HepG2 (cell line): Measurements from ENCODE around the gene RABGGTB. TPM values are rescaled to one million over a fixed set of nuclear protein-coding genes. Genes with fewer than 3 reads are reported as not detected.
A peak's percentile ranks its signal among the peaks of the same experiment; 100 is the strongest.

Experiments used
- CENPT ChIP-seq: sonication (generic); formaldehyde crosslinking; IDR thresholded peaks from 2 replicates; pipeline ENCODE4 v1.8.0; 2022; ENCODE audit warnings: low read depth, mild to moderate bottlenecking, moderate library complexity, missing genetic modification reagents
- ERF ChIP-seq: IDR thresholded peaks from 2 replicates; pipeline ENCODE4 v1.6.1; 2018; ENCODE audit warnings: missing biosample characterization, missing genetic modification reagents
- FIP1L1 ChIP-seq: fragments of 200-400 bp; formaldehyde crosslinking; IDR thresholded peaks from 2 replicates; pipeline ENCODE4 v1.6.1; 2018; ENCODE audit warnings: low read depth, mild to moderate bottlenecking, low read length, moderate library complexity, borderline replicate concordance; ENCODE audit not compliant: insufficient read depth
- FUBP1 ChIP-seq: sonication (generic); formaldehyde crosslinking; IDR thresholded peaks from 2 replicates; pipeline ENCODE4 v1.5.1; 2020; ENCODE audit warnings: missing genetic modification reagents, mild to moderate bottlenecking, borderline replicate concordance
- HNRNPH1 ChIP-seq: fragments of 200-400 bp; formaldehyde crosslinking; optimal IDR thresholded peaks from 2 replicates; pipeline ENCODE3; 2017; ENCODE audit warnings: mild to moderate bottlenecking, low read depth, low read length
- HNRNPUL1 ChIP-seq: fragments of 200-400 bp; formaldehyde crosslinking; IDR thresholded peaks from 2 replicates; pipeline ENCODE4 v1.6.1; 2017; ENCODE audit warnings: low read depth, mild to moderate bottlenecking, low read length, moderate library complexity
- HOXA5 ChIP-seq: sonication (generic); formaldehyde crosslinking; IDR thresholded peaks from 2 replicates; pipeline ENCODE4 v1.4.0; 2020; ENCODE audit warnings: missing genetic modification reagents
- NFE2L2 ChIP-seq: fragments of 150-350 bp; IDR thresholded peaks from 2 replicates; pipeline ENCODE4 v1.6.1; 2014; ENCODE audit warnings: low read length
- ONECUT2 ChIP-seq: sonication (generic); formaldehyde crosslinking; IDR thresholded peaks from 2 replicates; pipeline ENCODE4 v1.4.0; 2020; ENCODE audit warnings: missing genetic modification reagents
- REST ChIP-seq, 2 experiments: IDR thresholded peaks; 2 replicates each; pipeline ENCODE4 v1.6.1; 2011 to 2012; ENCODE audit warnings: low read length in 2 of 2, borderline replicate concordance in 1 of 2, low read depth in 1 of 2, mild to moderate bottlenecking in 1 of 2, moderate library complexity in 1 of 2
- RXRB ChIP-seq: IDR thresholded peaks from 2 replicates; pipeline ENCODE4 v1.6.1; 2016; ENCODE audit warnings: borderline replicate concordance, missing genetic modification reagents, missing compliant biosample characterization
- SYNCRIP ChIP-seq: fragments of 200-400 bp; formaldehyde crosslinking; IDR thresholded peaks from 2 replicates; pipeline ENCODE4 v1.6.1; 2018; ENCODE audit warnings: mild to moderate bottlenecking, low read depth, low read length; ENCODE audit not compliant: insufficient read depth
- TEAD2 ChIP-seq: sonication (generic); formaldehyde crosslinking; IDR thresholded peaks from 2 replicates; pipeline ENCODE4 v1.9.0; 2021; ENCODE audit warnings: missing genetic modification reagents
- TERF1 ChIP-seq: sonication (generic); formaldehyde crosslinking; IDR thresholded peaks from 2 replicates; pipeline ENCODE4 v1.8.0; 2022; ENCODE audit warnings: mild to moderate bottlenecking, missing genetic modification reagents, moderate library complexity
- ZKSCAN1 ChIP-seq: fragments of 150-350 bp; IDR thresholded peaks from 2 replicates; pipeline ENCODE4 v1.6.1; 2014; ENCODE audit warnings: low read length
- ZNF207 ChIP-seq: fragments of 450-650 bp; IDR thresholded peaks from 2 replicates; pipeline ENCODE4 v1.6.1; 2016; ENCODE audit warnings: antibody characterized with exemption, borderline replicate concordance
- ZNF547 ChIP-seq: sonication (generic); formaldehyde crosslinking; IDR thresholded peaks from 2 replicates; pipeline ENCODE4 v1.5.1; 2020; ENCODE audit warnings: mild to moderate bottlenecking, missing genetic modification reagents
- ZNF589 ChIP-seq: sonication (generic); formaldehyde crosslinking; conservative IDR thresholded peaks from 2 replicates; pipeline ENCODE4 v1.8.0; 2022; ENCODE audit warnings: mild to moderate bottlenecking, moderate library complexity, missing genetic modification reagents
- ZNF770 ChIP-seq: sonication (generic); formaldehyde crosslinking; IDR thresholded peaks from 2 replicates; pipeline ENCODE4 v1.5.0; 2020; ENCODE audit warnings: mild to moderate bottlenecking, missing genetic modification reagents
- ZNF772 ChIP-seq: sonication (generic); formaldehyde crosslinking; IDR thresholded peaks from 2 replicates; pipeline ENCODE4 v1.5.0; 2020; ENCODE audit warnings: mild to moderate bottlenecking, missing genetic modification reagents
- polyA plus RNA-seq, 8 experiments: library from polyadenylated mRNA; depleted of rRNA in 3 of 8; stranded (reverse) in 7 of 8; unstranded in 1 of 8; fragments of >200 nt; fragmentation: Illumina TruSeq in 4 of 8; extraction: Trizol in 4 of 8; gene quantifications; 2 replicates each; pipeline versions ENCODE4 v1.2.1 to v1.2.3, GENCODE V29; 2011 to 2016; ENCODE audit warnings: low read depth in 4 of 8, missing spikeins in 1 of 8, mixed read lengths in 1 of 8; ENCODE audit not compliant: insufficient read depth in 1 of 8
- total RNA-seq, 5 experiments: library from RNA; depleted of rRNA; stranded (reverse); fragments of >200 nt; fragmentation: Illumina TruSeq; extraction: Trizol; gene quantifications; 2 replicates each; pipeline ENCODE4 v1.2.3, GENCODE V29; 2016; ENCODE audit warnings: low read depth in 1 of 5

The RABGGTB gene
- total and polyA plus RNA-seq, 2 of the 13 experiments (the other 11 are each of a cell fraction or from before 2014, with no cell fraction given) = 185 to 290 TPM

- 0 out of 2 replicates have a peak, but pooled peaks have one; percentile 51 for TF ChIP-seq CENPT (CRISPR knock-in tag)
- no peak for TF ChIP-seq ONECUT2 (CRISPR knock-in tag)
- TF ChIP-seq TEAD2 = no peak
- TF ChIP-seq ZNF589 (CRISPR knock-in tag) = no peak
- TF ChIP-seq ZKSCAN1 = 0 out of 2 replicates have a peak, but pooled peaks have one; percentile 47
- peak; percentile 86; the same call in 1 of the 2 replicates for TF ChIP-seq ERF (CRISPR knock-in tag)
- no peak for TF ChIP-seq FUBP1 (CRISPR knock-in tag)
- TF ChIP-seq NFE2L2 = peak; percentile 49; the same call in 1 of the 2 replicates
- no peak for TF ChIP-seq ZNF207
- no peak for TF ChIP-seq SYNCRIP
- TF ChIP-seq RXRB = peak; percentile 84
- 0 out of 2 replicates have a peak, but pooled peaks have one; percentile 69 for TF ChIP-seq ZNF547
- TF ChIP-seq TERF1 (CRISPR knock-in tag) = no peak
- TF ChIP-seq FIP1L1 = no peak
- TF ChIP-seq HNRNPUL1 = no peak
- TF ChIP-seq HNRNPH1 = no peak
- TF ChIP-seq HOXA5 = peak; percentile 89
- no peak for TF ChIP-seq ZNF772 (CRISPR knock-in tag)
- no peak; a peak in 1 of 4 replicates for TF ChIP-seq REST (IDR thresholded peaks at IDR 0.05; ENCODE audit: borderline replicate concordance in 1 of 2, low read depth in 1 of 2, low read length in 2 of 2)
- no peak for TF ChIP-seq ZNF770 (CRISPR knock-in tag)
Measured at GRCh38 chr1:75785983-75786853, at the start of gene RABGGTB (continued).
